K562 (cell line): ENCODE measurements around the gene CD93.

Source experiments
- E2F8 ChIP-seq: fragments of 450-650 bp; IDR thresholded peaks from 2 replicates; pipeline ENCODE4 v1.7.1; 2018; ENCODE audit warnings: mild to moderate bottlenecking, low read depth; ENCODE audit not compliant: partially characterized antibody
- HDAC6 ChIP-seq: IDR thresholded peaks from 2 replicates; pipeline ENCODE4 v1.6.1; 2012; ENCODE audit warnings: low read depth, mild to moderate bottlenecking, control low read depth, inconsistent platforms, low read length, moderate library complexity
- SRF ChIP-seq, 2 experiments: fragments of 250-450, 450-650 bp in 1 of 2; sonication (Bioruptor Pico) in 1 of 2; sonication (generic) in 1 of 2; formaldehyde crosslinking; IDR thresholded peaks; 2 replicates each; pipeline versions ENCODE4 v1.5.0 to v1.5.1; 2020 to 2022; ENCODE audit warnings: mild to moderate bottlenecking in 1 of 2, missing genetic modification reagents in 1 of 2

GRCh38 chr20:23079016-23079351, 7.1 kb downstream of the CD93 start:
- no peak for TF ChIP-seq HDAC6
- TF ChIP-seq SRF (CRISPR knock-in tag; IDR thresholded peaks at IDR 0.05) = no peak
- no peak for TF ChIP-seq E2F8
